Measurements from ENCODE around the gene MND1. TPM values are rescaled to one million over a fixed set of nuclear protein-coding genes. Genes with fewer than 3 reads are reported as not detected.

The MND1 gene
- total RNA-seq, 1 donor from 2014 or later = 2.7 TPM

GRCh38 chr4:153346031-153346430 lies 1.5 kb downstream of the MND1 start:
- no peak for DNase-seq (ENCODE audit: low read depth in 2 of 2)

- DNase-seq (ENCODE audit: low read depth in 2 of 2) = no peak
Observed at GRCh38 chr4:153346563-153346962, 2.1 kb downstream of the MND1 start.

- DNase-seq (ENCODE audit: low read depth in 2 of 2) = no peak
Observed at GRCh38 chr4:153347117-153347516, 2.6 kb downstream of the MND1 start.

- DNase-seq (ENCODE audit: low read depth in 2 of 2) = no peak
Observed at GRCh38 chr4:153348006-153348405, 3.5 kb downstream of the MND1 start.

GRCh38 chr4:153349206-153349805 lies 4.8 kb downstream of the MND1 start:
- DNase-seq (ENCODE audit: low read depth in 2 of 2) = no peak

GRCh38 chr4:153362184-153362583 lies 17.7 kb downstream of the MND1 start:
- DNase-seq (ENCODE audit: low read depth in 2 of 2) = no peak

- DNase-seq (ENCODE audit: low read depth in 2 of 2) = no peak
Observed at GRCh38 chr4:153364061-153364460, 19.6 kb downstream of the MND1 start.

GRCh38 chr4:153365003-153365402 lies 20.5 kb downstream of the MND1 start:
- DNase-seq (ENCODE audit: low read depth in 2 of 2) = no peak

- DNase-seq (ENCODE audit: low read depth in 2 of 2) = no peak
Observed at GRCh38 chr4:153366486-153366885, 22.0 kb downstream of the MND1 start.

GRCh38 chr4:153367092-153367491 lies 22.6 kb downstream of the MND1 start:
- no peak for DNase-seq (ENCODE audit: low read depth in 2 of 2)

- DNase-seq (ENCODE audit: low read depth in 2 of 2) = no peak
Observed at GRCh38 chr4:153369021-153369420, 24.5 kb downstream of the MND1 start.

GRCh38 chr4:153371701-153372234 lies 27.3 kb downstream of the MND1 start:
- DNase-seq (ENCODE audit: low read depth in 2 of 2) = no peak

- DNase-seq (ENCODE audit: low read depth in 2 of 2) = no peak
Observed at GRCh38 chr4:153372967-153373562, 28.6 kb downstream of the MND1 start.

GRCh38 chr4:153374442-153374841 lies 30.0 kb downstream of the MND1 start:
- DNase-seq (ENCODE audit: low read depth in 2 of 2) = no peak

- no peak for DNase-seq (ENCODE audit: low read depth in 2 of 2)
Observed at GRCh38 chr4:153375303-153375702, 30.8 kb downstream of the MND1 start.

GRCh38 chr4:153383131-153383530 lies 38.6 kb downstream of the MND1 start:
- peak; percentile 74 to 86 for DNase-seq (ENCODE audit: low read depth in 2 of 2)

GRCh38 chr4:153384160-153384559 lies 39.7 kb downstream of the MND1 start:
- no peak for DNase-seq (ENCODE audit: low read depth in 2 of 2)

GRCh38 chr4:153385784-153386183 lies 41.3 kb downstream of the MND1 start:
- DNase-seq (ENCODE audit: low read depth in 2 of 2) = no peak

GRCh38 chr4:153387981-153388380 lies 43.5 kb downstream of the MND1 start:
- no peak for DNase-seq (ENCODE audit: low read depth in 2 of 2)

GRCh38 chr4:153393397-153393796 lies 48.9 kb downstream of the MND1 start:
- no peak for DNase-seq (ENCODE audit: low read depth in 2 of 2)

- no peak for DNase-seq (ENCODE audit: low read depth in 2 of 2)
Observed at GRCh38 chr4:153394945-153395344, 50.5 kb downstream of the MND1 start.

- peak in 1 of 2 donors; percentile 4 for DNase-seq (ENCODE audit: low read depth in 2 of 2)
Observed at GRCh38 chr4:153398713-153399112, 54.2 kb downstream of the MND1 start.

GRCh38 chr4:153399358-153399757 lies 54.9 kb downstream of the MND1 start:
- DNase-seq (ENCODE audit: low read depth in 2 of 2) = no peak

Measured in dermis microvascular lymphatic vessel endothelial cell (primary cell).